Middle frontal gyrus (tissue), 1 donor: ENCODE results near the gene STRADA.

Experiments
- DNase-seq: peaks from one replicate; pipeline ENCODE4 v3.0.0-alpha.2; 2015; ENCODE audit warnings: low spot score; ENCODE audit errors: extremely low spot score

STRADA gene, protein sequence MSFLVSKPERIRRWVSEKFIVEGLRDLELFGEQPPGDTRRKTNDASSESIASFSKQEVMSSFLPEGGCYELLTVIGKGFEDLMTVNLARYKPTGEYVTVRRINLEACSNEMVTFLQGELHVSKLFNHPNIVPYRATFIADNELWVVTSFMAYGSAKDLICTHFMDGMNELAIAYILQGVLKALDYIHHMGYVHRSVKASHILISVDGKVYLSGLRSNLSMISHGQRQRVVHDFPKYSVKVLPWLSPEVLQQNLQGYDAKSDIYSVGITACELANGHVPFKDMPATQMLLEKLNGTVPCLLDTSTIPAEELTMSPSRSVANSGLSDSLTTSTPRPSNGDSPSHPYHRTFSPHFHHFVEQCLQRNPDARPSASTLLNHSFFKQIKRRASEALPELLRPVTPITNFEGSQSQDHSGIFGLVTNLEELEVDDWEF

GRCh38 chr17:63741408-63742173, at the start of gene STRADA:
TSS of gene STRADA (minus strand) at chr17:63741799. CDS start at chr17:63728369, 13,430 bp downstream.
- DNase-seq, result peak; percentile 92

DNA sequence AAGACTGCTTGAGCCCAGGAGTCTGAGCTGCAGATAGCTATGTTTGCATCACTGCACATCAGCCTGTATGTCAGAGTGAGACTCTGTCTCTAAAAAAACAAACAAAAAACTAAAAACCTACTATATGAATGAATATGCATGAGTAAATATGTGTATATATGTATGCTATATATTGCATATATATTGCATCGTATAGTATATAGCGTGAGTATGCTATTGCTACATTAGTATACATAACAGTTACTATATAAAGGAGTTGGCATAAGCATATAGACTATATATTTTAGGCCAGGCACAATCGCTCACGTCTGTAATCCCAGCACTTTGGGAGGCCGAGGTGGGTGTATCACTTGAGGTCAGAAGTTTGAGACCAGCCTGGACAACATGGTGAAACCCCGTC, 48.5 kb upstream of the STRADA start:
- DNase-seq, result no peak

- DNase-seq, result no peak
These were observed 45.5 kb upstream of the STRADA start for GRCh38 chr17:63786971-63787711.

DNA sequence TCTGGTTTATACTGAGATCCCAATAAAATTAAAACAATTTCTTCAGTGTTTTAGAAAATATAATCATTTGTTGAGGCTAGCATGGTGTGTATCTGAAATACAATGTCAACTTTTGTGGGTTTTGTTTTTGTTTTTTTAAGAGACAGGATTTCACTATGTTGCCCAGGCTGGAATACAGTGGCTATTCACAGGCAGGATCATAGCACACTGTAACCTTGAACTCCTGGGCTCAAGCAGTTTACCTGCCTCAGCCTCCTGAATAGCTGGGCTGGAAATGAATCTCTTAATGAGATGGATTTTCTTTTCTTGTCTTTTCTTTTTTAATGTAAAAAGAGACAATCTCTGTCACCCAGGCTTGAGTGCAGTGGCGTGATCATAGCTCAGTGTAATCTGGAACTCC, 44.5 kb upstream of the STRADA start:
- DNase-seq, result no peak

GRCh38 chr17:63785556-63785955, 44.0 kb upstream of the STRADA start:
- no peak for DNase-seq

GRCh38 chr17:63783522-63783921, 41.9 kb upstream of the STRADA start:
- DNase-seq, result no peak

- no peak for DNase-seq
These were observed 39.3 kb upstream of the STRADA start for GRCh38 chr17:63780928-63781327.

GRCh38 chr17:63780507-63780906, 38.9 kb upstream of the STRADA start:
- DNase-seq, result no peak

- DNase-seq, result no peak
These were observed 33.8 kb upstream of the STRADA start for GRCh38 chr17:63775420-63775819.

DNA sequence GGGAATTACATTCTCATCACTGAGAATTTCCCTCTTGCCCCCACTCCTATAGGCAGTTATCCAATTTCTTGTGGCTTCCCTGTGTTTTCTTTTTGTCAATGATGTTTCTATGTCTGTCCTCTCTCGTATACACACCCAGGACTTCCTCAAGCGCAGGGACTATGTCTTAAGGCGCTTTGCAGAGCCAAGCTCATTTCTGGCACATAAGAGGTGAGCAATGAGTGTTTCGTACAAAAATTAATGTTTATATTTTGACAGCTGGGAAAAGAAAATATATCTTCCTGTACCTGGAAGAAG, 33.3 kb upstream of the STRADA start:
- no peak for DNase-seq

- no peak for DNase-seq
These were observed 32.8 kb upstream of the STRADA start, which contains the start of gene DDX42 for GRCh38 chr17:63774141-63774968. TSS of gene DDX42 (plus strand) at chr17:63774170. CDS start at chr17:63787050, 12,880 bp downstream.

GRCh38 chr17:63773272-63774140, 31.9 kb upstream of the STRADA start, which contains the start of gene CCDC47:
TSS of gene CCDC47 (minus strand) at chr17:63773597. CDS start at chr17:63766175, 7,422 bp downstream.
- DNase-seq, result peak; percentile 98

DNA sequence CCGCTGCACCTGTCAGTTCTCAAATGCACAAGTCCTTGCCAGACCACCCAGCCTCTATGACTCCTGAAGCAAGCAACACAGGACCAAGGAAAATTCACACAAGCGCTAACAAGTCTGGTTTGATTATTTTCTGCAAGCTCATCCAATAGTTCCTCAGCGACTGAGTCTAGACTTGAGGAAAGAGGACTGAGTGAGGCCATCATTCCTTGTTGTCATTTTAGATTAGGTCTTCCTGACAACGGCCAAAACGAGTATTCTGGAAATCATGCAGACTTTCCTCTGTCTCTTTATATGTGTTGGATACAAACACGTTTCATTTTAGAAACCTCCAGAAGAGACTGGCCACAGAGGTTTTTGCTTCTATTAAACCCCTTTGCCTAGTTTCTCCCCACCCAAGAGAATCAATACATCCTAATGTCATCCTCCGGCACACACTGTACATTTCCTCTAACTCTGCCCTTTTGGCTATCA, 31.2 kb upstream of the STRADA start:
- DNase-seq, result no peak

DNA sequence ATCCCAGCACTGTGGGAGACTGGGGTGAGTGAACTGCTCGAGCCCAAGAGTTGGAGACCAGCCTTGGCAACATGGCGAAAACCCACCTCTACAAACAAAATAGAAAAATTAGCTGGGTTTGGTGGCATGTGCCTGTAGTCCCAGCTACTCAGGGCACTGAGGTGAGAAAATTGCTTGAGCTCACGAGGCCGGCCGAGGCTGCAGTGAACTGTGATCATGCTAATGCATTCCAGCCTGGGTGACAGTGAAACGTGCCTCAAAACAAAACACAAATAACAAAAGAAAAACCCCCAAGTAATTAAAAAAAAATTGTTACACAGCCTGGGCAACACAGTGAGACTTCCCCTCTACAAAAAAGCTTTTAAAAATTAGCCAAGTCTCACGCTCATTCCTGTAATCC, 26.8 kb upstream of the STRADA start:
- DNase-seq, result no peak

- DNase-seq, result no peak
These were observed 25.2 kb upstream of the STRADA start for GRCh38 chr17:63766754-63767153.

DNA sequence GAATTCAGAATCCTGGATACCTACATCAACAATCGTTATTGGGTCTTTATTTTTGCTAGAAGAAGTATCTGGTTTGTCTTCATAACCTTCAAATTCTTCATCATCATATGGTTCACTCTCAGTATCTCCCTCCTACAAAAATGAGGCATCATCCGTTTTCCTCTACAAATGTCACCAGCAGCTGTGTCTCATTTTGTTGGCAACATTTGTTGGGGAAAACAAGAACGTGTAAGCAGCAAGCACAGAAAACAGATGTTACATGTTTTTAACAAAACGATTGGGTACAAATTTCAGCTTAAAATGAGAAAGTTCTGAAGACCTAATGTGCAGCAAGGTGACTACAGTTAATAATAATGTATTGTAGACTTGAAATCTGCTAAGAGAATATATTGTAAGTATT, 23.1 kb upstream of the STRADA start:
- DNase-seq, result no peak

DNA sequence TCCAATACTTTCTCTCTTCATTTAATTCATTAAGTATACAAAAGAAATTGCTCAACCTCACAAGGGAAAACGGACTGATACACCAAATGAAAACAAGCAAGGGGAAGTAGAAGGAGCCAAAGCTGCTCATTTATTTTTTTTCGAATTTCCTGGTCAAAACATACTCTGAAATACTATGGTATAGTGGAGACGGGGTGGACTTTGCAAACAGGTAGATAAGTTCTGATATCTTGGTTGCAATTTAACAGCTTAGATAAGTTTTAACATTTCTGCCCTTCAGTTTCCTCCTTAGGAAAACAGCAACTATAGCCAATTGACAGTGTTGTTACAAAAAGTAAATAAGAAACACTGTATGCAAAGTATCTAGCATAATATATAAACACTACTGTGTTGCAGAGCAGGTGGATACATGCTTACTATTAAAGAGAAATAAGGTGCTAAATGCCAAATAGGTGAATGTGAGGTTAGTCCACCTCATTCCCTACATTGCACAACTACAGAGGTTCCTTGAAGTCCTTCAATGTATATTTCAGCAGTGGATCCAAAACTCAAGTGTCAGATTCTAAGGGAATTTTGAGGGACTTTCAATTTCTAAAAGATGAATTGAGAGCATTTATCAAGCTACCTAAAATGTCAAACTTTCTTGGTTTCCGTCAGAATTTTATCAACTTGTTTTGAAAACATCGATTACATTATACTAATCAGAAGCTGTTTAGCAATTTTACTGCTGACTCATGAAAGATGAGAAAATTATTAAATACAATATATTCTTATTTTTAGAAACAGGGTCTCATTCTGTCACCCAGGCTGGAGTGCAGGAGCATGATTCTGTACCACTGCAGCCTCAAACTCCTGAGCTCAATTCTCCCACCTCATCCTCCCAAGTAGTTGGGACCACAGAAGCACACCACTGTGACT, 20.8 kb upstream of the STRADA start:
- DNase-seq, result no peak

DNA sequence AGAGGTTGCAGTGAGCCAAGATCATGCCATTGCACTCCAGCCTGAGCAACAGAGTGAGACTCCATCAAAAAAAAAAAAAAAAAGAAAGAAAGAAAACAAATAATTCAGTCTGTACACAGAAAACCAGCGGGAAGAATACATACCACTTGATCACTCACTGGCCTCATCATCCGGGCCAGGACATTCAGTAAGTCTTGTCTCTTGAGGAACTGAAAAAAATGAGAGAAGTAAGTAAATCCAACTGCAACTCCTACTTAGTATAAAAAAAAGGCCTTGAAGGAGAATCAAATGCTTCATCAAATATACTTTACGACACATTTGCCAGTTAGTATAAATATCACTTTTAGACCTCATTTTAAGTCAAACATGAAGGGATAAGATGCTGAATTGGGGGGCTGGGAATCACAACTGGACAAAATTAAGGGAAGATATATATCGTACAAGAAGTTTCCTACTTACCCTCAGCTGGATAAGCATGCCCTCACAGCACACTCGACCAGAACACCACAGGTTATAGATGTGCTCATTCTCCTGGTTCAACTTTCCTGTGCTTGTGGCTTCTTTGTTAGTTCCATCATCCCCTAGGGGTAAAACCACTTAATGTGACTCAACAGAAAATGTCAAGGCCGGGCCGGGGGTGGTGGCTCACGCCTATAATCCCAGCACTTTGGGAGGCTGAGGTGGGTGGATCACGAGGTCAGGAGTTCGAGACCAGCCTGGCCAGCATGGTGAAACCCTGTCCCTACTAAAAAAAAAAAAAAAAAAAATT, 19.4 kb upstream of the STRADA start:
- no peak for DNase-seq
